Panc1 (cell line): Measurements from ENCODE around the gene C5AR1. TPM values are rescaled to one million over a fixed set of nuclear protein-coding genes. Genes with fewer than 3 reads are reported as not detected.
"Not testable (repeated sequence)": the region's sequence is repeated elsewhere in the genome, so short reads cannot be mapped to it uniquely, and the experiment has no call there.

ENCODE experiments used
- ATAC-seq: fragments of 200-7000 bp; cut with Tn5 transposase; 2 replicates; pipeline ENCODE4 v1.9.1; 2020; ENCODE audit warnings: mild to moderate bottlenecking, moderate library complexity
- BruUV-seq: library from RNA; stranded (reverse); fragments of 400-500 nt; replicated peaks from 2 replicates; lab custom pipeline; 2021; lab: Mats Ljungman, UMichigan
- CTCF ChIA-PET: fragments of 300-600 bp; sonication (Branson Sonifier 250); formaldehyde crosslinking; loops from one replicate; lab custom pipeline; 2022; ENCODE audit warnings: antibody characterized with exemption; lab: Charles Lee
- POLR2A ChIA-PET: fragments of 300-600 bp; sonication (Branson Sonifier 250); formaldehyde crosslinking; loops from one replicate; lab custom pipeline; 2022; ENCODE audit warnings: antibody characterized with exemption; lab: Charles Lee
- DNase-seq: peaks from one replicate; pipeline ENCODE4 v3.0.0-alpha.2; 2010; ENCODE audit warnings: low read depth, low spot score
- H3K27ac ChIP-seq: 2 replicates; pipeline ENCODE4 v1.5.1; 2011; ENCODE audit warnings: mild to moderate bottlenecking, low read length, inconsistent platforms
- H3K27me3 ChIP-seq: fragments of 200-500 bp; sonication (Bioruptor generic); 2 replicates; pipeline ENCODE4 v1.6.0; 2014; ENCODE audit warnings: low read length, inconsistent platforms; ENCODE audit not compliant: control insufficient read depth, insufficient read depth
- H3K36me3 ChIP-seq: fragments of 200-500 bp; sonication (Bioruptor generic); 2 replicates; pipeline ENCODE4 v1.5.1; 2014; ENCODE audit warnings: inconsistent platforms, mild to moderate bottlenecking, low read length, moderate library complexity; ENCODE audit not compliant: control insufficient read depth, insufficient read depth
- H3K4me1 ChIP-seq: 2 replicates; pipeline ENCODE4 v1.5.1; 2011; ENCODE audit warnings: inconsistent platforms, mild to moderate bottlenecking, low read length, moderate library complexity; ENCODE audit not compliant: control insufficient read depth, insufficient read depth
- H3K4me3 ChIP-seq, 2 experiments: 2 replicates each; pipeline ENCODE4 v1.5.1; 2011 to 2012; ENCODE audit warnings: low read depth in 2 of 2, low read length in 2 of 2, mild to moderate bottlenecking in 2 of 2, inconsistent platforms in 1 of 2, moderate library complexity in 1 of 2
- H3K9me3 ChIP-seq: fragments of 200-500 bp; sonication (Bioruptor generic); 2 replicates; pipeline ENCODE4 v1.5.1; 2014; ENCODE audit warnings: low read depth, mild to moderate bottlenecking, inconsistent platforms, low read length, moderate library complexity; ENCODE audit not compliant: control insufficient read depth, insufficient read depth
- CTCF ChIP-seq: fragments of 450-650 bp; IDR thresholded peaks from 2 replicates; pipeline ENCODE4 v1.5.1; 2017; ENCODE audit warnings: mild to moderate bottlenecking
- POLR2AphosphoS5 ChIP-seq: IDR thresholded peaks from 2 replicates; pipeline ENCODE4 v1.6.1; 2012; ENCODE audit warnings: mild to moderate bottlenecking, low read depth, low read length, moderate library complexity
- REST ChIP-seq, 2 experiments: IDR thresholded peaks; 2 replicates each; pipeline ENCODE4 v1.6.1; 2011 to 2012; ENCODE audit warnings: low read depth in 2 of 2, control low read depth in 1 of 2, low read length in 1 of 2, mild to moderate bottlenecking in 1 of 2, moderate library complexity in 1 of 2; ENCODE audit not compliant: insufficient read depth in 1 of 2
- SIN3A ChIP-seq: IDR thresholded peaks from 2 replicates; pipeline ENCODE4 v1.6.1; 2012; ENCODE audit warnings: low read depth, mild to moderate bottlenecking, low read length, moderate library complexity, borderline replicate concordance; ENCODE audit not compliant: insufficient read depth
- TCF7L2 ChIP-seq: IDR thresholded peaks from 2 replicates; pipeline ENCODE4 v1.6.1; 2011; ENCODE audit warnings: mild to moderate bottlenecking, low read depth, low read length, inconsistent platforms
- in situ Hi-C: cut with HindIII; loops from 2 replicates; pipeline ENCODE4 v1.10.0; 2016; ENCODE audit warnings: low sequenced_read_pairs, low pct_unique_long_range_greater_than_20kb
- intact Hi-C: fragments of 100-400 bp; cut with micrococcal nuclease; formaldehyde crosslinking; loops from one replicate; pipeline ENCODE4 v1.10.0; 2022; ENCODE audit not compliant: unreplicated experiment
- total RNA-seq: library from RNA; stranded (reverse); gene quantifications from one replicate; pipeline ENCODE4 v1.2.1, GENCODE V29; 2021; ENCODE audit not compliant: unreplicated experiment

C5AR1 gene
- total RNA-seq, 1 experiment from 2014 or later, result 2.7 TPM

GRCh38 chr19:47331931-47332547 is 22.4 kb downstream of the C5AR1 start, which contains the start of gene C5AR2:
TSS of gene C5AR2 (plus strand) at chr19:47332175. CDS start at chr19:47340800, 8,625 bp downstream.
- in situ Hi-C loops (no loop called here), intact Hi-C loops (no loop called here)
- no peaks in the 10 kb centered on the region for H3K9me3 ChIP-seq
- ChIA-PET POLR2A (interaction anchor here (0.6 kb wide), 1 partner anchor 10 kb away, joined by 4 read pairs; no protein-coding TSS in a partner anchor), CTCF (no interaction called here)
- no peak for TF ChIP-seq SIN3A
- no peak for TF ChIP-seq POLR2AphosphoS5
- no peak for TF ChIP-seq CTCF
- TF ChIP-seq REST (IDR thresholded peaks at IDR 0.05; ENCODE audit: insufficient read depth in 1 of 2, low read depth in 2 of 2, low read length in 1 of 2), result no peak
- no peak for TF ChIP-seq TCF7L2
- ATAC-seq, result peak; percentile 17; the same call in 1 of the 2 replicates
- no TSS peak for BruUV-seq
- no peaks in the 10 kb centered on the region for H3K27me3 ChIP-seq
- H3K36me3 ChIP-seq, result no peaks in the 10 kb centered on the region
- H3K4me3 ChIP-seq, result no peak within 1 kb of the TSS
- no peak within 1 kb of the TSS for H3K27ac ChIP-seq
- no peak for DNase-seq
- H3K4me1 ChIP-seq, result no peaks in the 10 kb centered on the region

GRCh38 chr19:47336765-47337718 is 27.4 kb downstream of the C5AR1 start:
- H3K27ac ChIP-seq, H3K27me3 ChIP-seq, BruUV-seq, H3K36me3 ChIP-seq, CTCF ChIA-PET, intact Hi-C loops, H3K4me1 ChIP-seq, DNase-seq, POLR2A ChIA-PET, H3K4me3 ChIP-seq, in situ Hi-C loops, H3K9me3 ChIP-seq: not testable (repeated sequence)
- ATAC-seq, result 0 out of 2 replicates have a peak, but pooled peaks have one; percentile 30
